Measurements from ENCODE around the gene CHRM2.

DNA sequence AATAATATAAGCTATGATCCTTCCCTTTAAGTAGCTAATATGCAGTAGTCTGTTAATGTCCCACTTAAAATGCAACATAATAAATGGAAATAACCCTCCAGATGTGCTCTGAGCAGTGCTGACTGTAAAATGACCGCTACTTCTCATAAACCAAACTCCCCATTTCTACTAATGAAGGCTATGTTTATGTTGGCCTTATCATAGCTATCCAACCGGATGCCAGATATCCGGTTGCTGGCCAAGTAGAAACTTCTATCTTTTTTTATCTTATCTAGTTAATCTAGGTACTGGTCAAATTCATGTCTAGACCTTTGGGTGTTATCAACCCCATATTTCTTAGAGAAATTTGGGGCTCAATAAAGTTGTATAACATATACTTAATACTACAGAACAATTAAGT, 56.6 kb downstream of the CHRM2 start:
- TF ChIP-seq, protein P1, sequence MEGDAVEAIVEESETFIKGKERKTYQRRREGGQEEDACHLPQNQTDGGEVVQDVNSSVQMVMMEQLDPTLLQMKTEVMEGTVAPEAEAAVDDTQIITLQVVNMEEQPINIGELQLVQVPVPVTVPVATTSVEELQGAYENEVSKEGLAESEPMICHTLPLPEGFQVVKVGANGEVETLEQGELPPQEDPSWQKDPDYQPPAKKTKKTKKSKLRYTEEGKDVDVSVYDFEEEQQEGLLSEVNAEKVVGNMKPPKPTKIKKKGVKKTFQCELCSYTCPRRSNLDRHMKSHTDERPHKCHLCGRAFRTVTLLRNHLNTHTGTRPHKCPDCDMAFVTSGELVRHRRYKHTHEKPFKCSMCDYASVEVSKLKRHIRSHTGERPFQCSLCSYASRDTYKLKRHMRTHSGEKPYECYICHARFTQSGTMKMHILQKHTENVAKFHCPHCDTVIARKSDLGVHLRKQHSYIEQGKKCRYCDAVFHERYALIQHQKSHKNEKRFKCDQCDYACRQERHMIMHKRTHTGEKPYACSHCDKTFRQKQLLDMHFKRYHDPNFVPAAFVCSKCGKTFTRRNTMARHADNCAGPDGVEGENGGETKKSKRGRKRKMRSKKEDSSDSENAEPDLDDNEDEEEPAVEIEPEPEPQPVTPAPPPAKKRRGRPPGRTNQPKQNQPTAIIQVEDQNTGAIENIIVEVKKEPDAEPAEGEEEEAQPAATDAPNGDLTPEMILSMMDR (conservative IDR thresholded peaks at IDR 0.05; ENCODE audit: low read depth in 2 of 2): no peak
- TF ChIP-seq CREB1 (CRISPR knock-in tag; IDR thresholded peaks at IDR 0.05; ENCODE audit: low read depth): no peak
- no peak for TF ChIP-seq EZH2 (IDR thresholded peaks at IDR 0.05; ENCODE audit: low read depth, unreplicated experiment)
- TF ChIP-seq, protein P2, sequence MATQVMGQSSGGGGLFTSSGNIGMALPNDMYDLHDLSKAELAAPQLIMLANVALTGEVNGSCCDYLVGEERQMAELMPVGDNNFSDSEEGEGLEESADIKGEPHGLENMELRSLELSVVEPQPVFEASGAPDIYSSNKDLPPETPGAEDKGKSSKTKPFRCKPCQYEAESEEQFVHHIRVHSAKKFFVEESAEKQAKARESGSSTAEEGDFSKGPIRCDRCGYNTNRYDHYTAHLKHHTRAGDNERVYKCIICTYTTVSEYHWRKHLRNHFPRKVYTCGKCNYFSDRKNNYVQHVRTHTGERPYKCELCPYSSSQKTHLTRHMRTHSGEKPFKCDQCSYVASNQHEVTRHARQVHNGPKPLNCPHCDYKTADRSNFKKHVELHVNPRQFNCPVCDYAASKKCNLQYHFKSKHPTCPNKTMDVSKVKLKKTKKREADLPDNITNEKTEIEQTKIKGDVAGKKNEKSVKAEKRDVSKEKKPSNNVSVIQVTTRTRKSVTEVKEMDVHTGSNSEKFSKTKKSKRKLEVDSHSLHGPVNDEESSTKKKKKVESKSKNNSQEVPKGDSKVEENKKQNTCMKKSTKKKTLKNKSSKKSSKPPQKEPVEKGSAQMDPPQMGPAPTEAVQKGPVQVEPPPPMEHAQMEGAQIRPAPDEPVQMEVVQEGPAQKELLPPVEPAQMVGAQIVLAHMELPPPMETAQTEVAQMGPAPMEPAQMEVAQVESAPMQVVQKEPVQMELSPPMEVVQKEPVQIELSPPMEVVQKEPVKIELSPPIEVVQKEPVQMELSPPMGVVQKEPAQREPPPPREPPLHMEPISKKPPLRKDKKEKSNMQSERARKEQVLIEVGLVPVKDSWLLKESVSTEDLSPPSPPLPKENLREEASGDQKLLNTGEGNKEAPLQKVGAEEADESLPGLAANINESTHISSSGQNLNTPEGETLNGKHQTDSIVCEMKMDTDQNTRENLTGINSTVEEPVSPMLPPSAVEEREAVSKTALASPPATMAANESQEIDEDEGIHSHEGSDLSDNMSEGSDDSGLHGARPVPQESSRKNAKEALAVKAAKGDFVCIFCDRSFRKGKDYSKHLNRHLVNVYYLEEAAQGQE (IDR thresholded peaks at IDR 0.05; ENCODE audit: unreplicated experiment): no peak
- TF ChIP-seq POLR2AphosphoS5 (IDR thresholded peaks at IDR 0.05; ENCODE audit: low read depth): no peak
